Vagina (tissue), 2 donors: ENCODE results near the gene JSRP1. TPM values are rescaled to one million over a fixed set of nuclear protein-coding genes. Genes with fewer than 3 reads are reported as not detected.
A peak's percentile ranks its signal among the peaks of the same experiment; 100 is the strongest.

Experiments used
- DNase-seq, 2 donors: peaks; one replicate each; pipeline ENCODE4 v3.0.0-alpha.2; 2017; ENCODE audit errors: extremely low spot score in 2 of 2
- H3K27ac ChIP-seq: fragments of 200-600 bp; sonication (generic); one replicate; pipeline ENCODE4 v1.5.1; 2019
- H3K27me3 ChIP-seq: fragments of 200-600 bp; sonication (generic); one replicate; pipeline ENCODE4 v1.5.1; 2019
- H3K36me3 ChIP-seq, 2 donors: fragments of 200-600 bp; sonication (generic); one replicate each; pipeline ENCODE4 v1.5.1; 2017 to 2019
- H3K4me1 ChIP-seq: fragments of 200-600 bp; sonication (generic); one replicate; pipeline ENCODE4 v1.5.1; 2019
- H3K4me3 ChIP-seq, 2 donors: fragments of 200-600 bp; sonication (generic); 1 replicate in 1 of 2; 2 replicates in 1 of 2; pipeline ENCODE4 v1.5.1; 2016 to 2019
- H3K9me3 ChIP-seq: fragments of 200-600 bp; sonication (generic); one replicate; pipeline ENCODE4 v1.5.1; 2019
- POLR2A ChIP-seq, 2 donors: fragments of 450-650 bp; IDR thresholded peaks; one replicate each; pipeline ENCODE4 v1.6.1; 2017; ENCODE audit warnings: antibody characterized with exemption in 2 of 2, mild to moderate bottlenecking in 2 of 2, moderate library complexity in 2 of 2
- POLR2AphosphoS5 ChIP-seq, 2 donors: sonication (generic); formaldehyde crosslinking; IDR thresholded peaks; one replicate each; pipeline ENCODE4 v1.9.0; 2017; ENCODE audit warnings: antibody characterized with exemption in 2 of 2, mild to moderate bottlenecking in 2 of 2, low read depth in 1 of 2; ENCODE audit not compliant: insufficient read depth in 1 of 2
- intact Hi-C: fragments of 100-400 bp; cut with DNase I; formaldehyde crosslinking; loops from one replicate; pipeline ENCODE4 v1.15.1; 2023
- total RNA-seq: library from RNA; depleted of rRNA; stranded (reverse); fragments of >200 nt; gene quantifications from one replicate; pipeline ENCODE4 v1.2.3, GENCODE V29; 2016
- TF ChIP-seq, protein P1 (sequence below), 3 experiments: fragments of 450-650 bp in 2 of 3; fragments of 200-600 bp in 1 of 3; sonication (generic) in 1 of 3; IDR thresholded peaks; one replicate each; pipeline ENCODE4 v1.5.1; 2017 to 2019; ENCODE audit warnings: antibody characterized with exemption in 3 of 3, mild to moderate bottlenecking in 2 of 3, moderate library complexity in 2 of 3

Gene JSRP1
- total RNA-seq, 1 donor from 2014 or later = not detected

DNA sequence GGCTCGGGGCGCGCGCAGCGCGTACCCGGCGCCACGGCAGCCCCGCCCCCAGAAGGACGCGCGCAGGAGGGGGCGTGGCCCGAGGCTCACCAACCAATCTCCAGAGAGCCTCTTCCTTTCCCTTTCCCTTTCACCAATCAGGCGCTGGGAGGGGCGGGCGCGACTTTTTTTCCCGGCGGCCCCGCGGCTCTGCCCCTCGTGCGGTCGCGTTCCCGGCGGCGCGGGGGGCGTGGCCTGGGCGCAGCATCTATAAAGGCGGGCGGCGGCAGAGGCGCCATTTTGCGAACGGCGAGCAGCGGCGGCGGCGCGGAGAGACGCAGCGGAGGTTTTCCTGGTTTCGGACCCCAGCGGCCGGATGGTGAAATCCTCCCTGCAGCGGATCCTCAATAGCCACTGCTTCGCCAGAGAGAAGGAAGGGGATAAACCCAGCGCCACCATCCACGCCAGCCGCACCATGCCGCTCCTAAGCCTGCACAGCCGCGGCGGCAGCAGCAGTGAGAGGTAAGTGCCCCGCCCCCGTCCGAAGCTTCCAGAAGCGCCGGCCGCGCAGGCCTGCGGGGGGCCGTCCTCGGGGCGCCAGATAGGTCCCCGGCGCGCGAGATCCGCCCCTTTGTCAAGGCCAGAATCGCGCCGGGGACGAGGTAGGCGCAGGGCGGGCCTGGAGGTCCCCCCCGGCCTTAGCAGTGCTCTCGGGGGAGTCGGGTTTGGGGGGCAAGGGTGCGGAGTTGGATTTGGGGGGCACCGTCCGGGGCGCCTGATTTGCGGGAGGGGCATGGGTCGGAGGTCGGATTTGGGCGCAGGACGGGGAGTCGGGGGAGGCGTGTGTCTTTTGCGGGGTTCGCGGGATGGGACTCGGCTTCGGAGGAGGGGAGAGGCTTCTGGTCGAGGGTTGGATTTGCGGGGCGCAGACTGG lies 13.3 kb upstream of the JSRP1 start:
- TF ChIP-seq POLR2A (IDR thresholded peaks at IDR 0.05) (peak; percentile 92 to 100), POLR2AphosphoS5 (IDR thresholded peaks at IDR 0.05; ENCODE audit: insufficient read depth in 1 of 2, low read depth in 1 of 2) (peak; percentile 65 to 100)
- TF ChIP-seq, protein P1, sequence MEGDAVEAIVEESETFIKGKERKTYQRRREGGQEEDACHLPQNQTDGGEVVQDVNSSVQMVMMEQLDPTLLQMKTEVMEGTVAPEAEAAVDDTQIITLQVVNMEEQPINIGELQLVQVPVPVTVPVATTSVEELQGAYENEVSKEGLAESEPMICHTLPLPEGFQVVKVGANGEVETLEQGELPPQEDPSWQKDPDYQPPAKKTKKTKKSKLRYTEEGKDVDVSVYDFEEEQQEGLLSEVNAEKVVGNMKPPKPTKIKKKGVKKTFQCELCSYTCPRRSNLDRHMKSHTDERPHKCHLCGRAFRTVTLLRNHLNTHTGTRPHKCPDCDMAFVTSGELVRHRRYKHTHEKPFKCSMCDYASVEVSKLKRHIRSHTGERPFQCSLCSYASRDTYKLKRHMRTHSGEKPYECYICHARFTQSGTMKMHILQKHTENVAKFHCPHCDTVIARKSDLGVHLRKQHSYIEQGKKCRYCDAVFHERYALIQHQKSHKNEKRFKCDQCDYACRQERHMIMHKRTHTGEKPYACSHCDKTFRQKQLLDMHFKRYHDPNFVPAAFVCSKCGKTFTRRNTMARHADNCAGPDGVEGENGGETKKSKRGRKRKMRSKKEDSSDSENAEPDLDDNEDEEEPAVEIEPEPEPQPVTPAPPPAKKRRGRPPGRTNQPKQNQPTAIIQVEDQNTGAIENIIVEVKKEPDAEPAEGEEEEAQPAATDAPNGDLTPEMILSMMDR (IDR thresholded peaks at IDR 0.05) = peak in 1 of 3 experiments; percentile 55
- Histone ChIP-seq H3K27me3 (no peaks in the 10 kb centered on the region), H3K36me3 (peaks cover 0 to 22% of the 10 kb centered on the region in 2 donors), H3K4me3 (peak overlapping the region; percentile 99 to 100), H3K4me1 (peaks cover 48% of the 10 kb centered on the region), H3K9me3 (no peaks in the 10 kb centered on the region), H3K27ac (peak overlapping the region; percentile 99)
- intact Hi-C loops = loop anchor here (1.0 to 5.0 kb wide), 2 partner anchors 33 to 107 kb away; partner anchors contain the start of genes DOT1L, PLEKHJ1 and SF3A2
- DNase-seq = peak in 1 of 2 donors; percentile 95

DNA sequence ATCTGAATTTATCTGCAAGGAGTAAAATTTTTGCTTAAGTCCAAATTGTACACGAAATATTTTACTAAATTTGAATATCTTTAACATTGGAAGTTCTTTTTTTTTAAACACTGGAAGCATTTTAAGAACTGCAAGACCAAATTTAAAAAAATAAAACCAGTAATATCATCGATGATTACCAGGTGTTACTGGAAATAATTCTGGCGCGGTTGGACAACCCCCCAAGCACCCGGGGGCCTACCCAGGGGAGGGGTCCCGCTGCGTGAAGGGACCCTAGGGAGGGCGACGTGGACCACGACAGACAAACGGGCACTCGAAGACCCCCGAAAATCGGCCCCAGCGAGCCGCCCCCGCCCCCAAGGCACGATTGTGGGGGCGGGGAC lies 12.6 kb upstream of the JSRP1 start:
- H3K4me3 ChIP-seq = peak overlapping the region; percentile 99 to 100
- H3K36me3 ChIP-seq = peaks cover 0 to 22% of the 10 kb centered on the region in 2 donors
- H3K27ac ChIP-seq = peak overlapping the region; percentile 99
- intact Hi-C loops = no loop called here
- TF ChIP-seq, protein P1 (IDR thresholded peaks at IDR 0.05) = no peak
- TF ChIP-seq POLR2A (IDR thresholded peaks at IDR 0.05) (no peak), POLR2AphosphoS5 (IDR thresholded peaks at IDR 0.05; ENCODE audit: insufficient read depth in 1 of 2, low read depth in 1 of 2) (no peak)
- H3K27me3 ChIP-seq = no peaks in the 10 kb centered on the region
- DNase-seq = no peak
- no peaks in the 10 kb centered on the region for H3K9me3 ChIP-seq
- peaks cover 41% of the 10 kb centered on the region for H3K4me1 ChIP-seq

DNA sequence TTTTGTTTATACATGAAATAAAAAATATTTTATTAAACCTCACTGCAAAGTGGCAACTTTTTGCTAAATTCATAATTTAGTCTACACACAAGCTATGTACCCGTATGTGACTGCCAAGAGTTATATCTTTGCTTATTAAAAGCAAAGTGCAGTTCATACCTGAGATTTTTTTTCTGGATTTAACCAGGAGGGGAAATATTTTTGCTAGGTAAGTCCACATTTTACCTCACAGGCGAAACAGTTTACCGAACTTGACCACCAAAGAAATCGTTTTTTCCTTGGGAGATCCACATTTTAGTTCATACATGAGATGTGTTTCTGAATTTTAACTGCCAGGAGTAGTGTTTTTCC lies 12.2 kb upstream of the JSRP1 start:
- H3K4me1 ChIP-seq = peaks cover 37% of the 10 kb centered on the region
- peak overlapping the region in 1 of 2 donors; percentile 99 for H3K4me3 ChIP-seq
- no peaks in the 10 kb centered on the region for H3K9me3 ChIP-seq
- no peak for TF ChIP-seq POLR2AphosphoS5 (IDR thresholded peaks at IDR 0.05; ENCODE audit: insufficient read depth in 1 of 2, low read depth in 1 of 2)
- TF ChIP-seq POLR2A (IDR thresholded peaks at IDR 0.05) = no peak
- TF ChIP-seq, protein P1 (IDR thresholded peaks at IDR 0.05) = no peak
- H3K27ac ChIP-seq = no peak overlapping the region
- H3K36me3 ChIP-seq = peaks cover 0 to 21% of the 10 kb centered on the region in 2 donors
- DNase-seq = no peak
- no peaks in the 10 kb centered on the region for H3K27me3 ChIP-seq
- intact Hi-C loops = no loop called here

DNA sequence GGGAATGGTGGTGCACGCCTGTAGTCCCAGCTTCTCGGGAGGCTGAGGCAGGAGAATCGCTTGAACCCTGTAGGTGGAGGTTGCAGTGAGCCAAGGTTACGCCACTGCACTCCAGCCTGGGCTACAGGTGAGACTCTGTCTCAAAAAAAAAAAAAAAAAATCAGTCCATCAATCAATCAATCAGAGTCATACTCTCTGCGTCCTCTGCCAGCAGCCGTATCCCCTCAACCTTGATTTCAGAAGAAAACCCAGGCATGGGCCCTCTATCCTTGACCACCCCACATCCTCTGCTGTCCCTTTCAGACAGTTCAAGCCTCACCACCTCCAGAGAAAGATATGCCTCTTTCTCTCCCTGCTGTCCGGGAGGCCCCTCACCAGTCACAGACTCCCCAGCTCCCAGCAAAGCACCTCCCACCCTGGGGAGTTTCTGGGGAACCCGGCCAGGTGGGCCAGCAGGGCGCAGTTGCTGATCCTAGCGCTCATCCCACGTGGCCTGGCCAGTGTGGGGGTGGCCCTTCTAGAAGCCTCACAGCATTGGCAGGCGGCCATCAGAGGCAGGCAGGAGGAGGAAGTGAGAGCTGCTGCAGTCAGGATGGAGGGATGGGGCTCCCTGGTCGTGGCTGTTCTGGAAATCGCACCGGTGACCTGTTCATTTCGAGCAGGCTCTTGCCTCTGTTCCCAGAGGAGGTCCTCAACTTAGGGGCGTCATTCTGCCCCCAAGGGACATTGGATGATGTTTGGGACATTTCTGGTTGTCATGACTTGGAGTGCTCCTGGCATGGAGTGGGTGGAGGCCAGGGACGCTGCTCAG lies 10.2 kb upstream of the JSRP1 start:
- Histone ChIP-seq H3K27me3 (no peaks in the 10 kb centered on the region), H3K4me1 (peaks cover 17% of the 10 kb centered on the region), H3K27ac (no peak overlapping the region), H3K4me3 (no peak overlapping the region), H3K36me3 (no peaks in the 10 kb centered on the region), H3K9me3 (no peaks in the 10 kb centered on the region)
- no peak for DNase-seq
- TF ChIP-seq POLR2A (IDR thresholded peaks at IDR 0.05) (no peak), POLR2AphosphoS5 (IDR thresholded peaks at IDR 0.05; ENCODE audit: insufficient read depth in 1 of 2, low read depth in 1 of 2) (no peak)
- TF ChIP-seq, protein P1 (IDR thresholded peaks at IDR 0.05) = no peak
- intact Hi-C loops = no loop called here
